ENCODE results near the gene FOXO6. TPM values are rescaled to one million over a fixed set of nuclear protein-coding genes. Genes with fewer than 3 reads are reported as not detected.

Gene FOXO6
- total and polyA plus RNA-seq, 10 of the 15 experiments (the other 5 are each of a cell fraction or from before 2014, with no cell fraction given) = 0.37 TPM; not detected in 9

GRCh38 chr1:41408691-41409090 is 47.5 kb downstream of the FOXO6 start:
- peaks cover 1 to 5% of the 10 kb centered on the region in 2 experiments; a peak in 3 of 4 replicates for H3K27me3 ChIP-seq (replicated peaks in 1 of 2; ENCODE audit: control insufficient read depth in 2 of 2, insufficient read depth in 2 of 2, low read length in 1 of 2)
- no peak overlapping the region for H2AFZ ChIP-seq (ENCODE audit: control insufficient read depth, low read depth, low read length)
- TF ChIP-seq NFYB (IDR thresholded peaks at IDR 0.05; ENCODE audit: insufficient read depth, low read depth, low read length) (no peak), CREB1 (IDR thresholded peaks at IDR 0.05; ENCODE audit: low read depth) (no peak), TCF12 (IDR thresholded peaks at IDR 0.05; ENCODE audit: low read depth, low read length) (no peak), IKZF2 (IDR thresholded peaks at IDR 0.05) (peak in 1 of 2 experiments; percentile 25; a peak in 1 of 4 replicates)
- H3K4me1 ChIP-seq (ENCODE audit: control insufficient read depth, insufficient read depth, low read length) = no peaks in the 10 kb centered on the region
- intact Hi-C loops (cut with micrococcal nuclease; ENCODE audit: unreplicated experiment) (no loop called here), in situ Hi-C loops (cut with MboI) (no loop called here)
- H3K79me2 ChIP-seq (ENCODE audit: control insufficient read depth, insufficient read depth, low read length) = no peaks in the 10 kb centered on the region
- POLR2A ChIA-PET = no interaction called here
- no peak overlapping the region for H3K27ac ChIP-seq (ENCODE audit: control insufficient read depth, insufficient read depth)
- ATAC-seq (no peak), DNase-seq (ENCODE audit: low read depth, low spot score) (no peak), FAIRE-seq (no peak)
- H3K9ac ChIP-seq (ENCODE audit: control insufficient read depth, insufficient read depth, low read length) = no peak overlapping the region
- no TSS peak for BruUV-seq (replicated peaks)
- RAD21 ChIA-PET (ENCODE audit: unreplicated experiment) = no interaction called here
- WGBS (ENCODE audit: insufficient coverage, insufficient replicate concordance, low lambda C conversion rate, missing lambda C conversion rate) = 13% methylated on average over 6 of the region's 6 CpGs
- H4K20me1 ChIP-seq (ENCODE audit: control insufficient read depth, insufficient read depth) = no peaks in the 10 kb centered on the region
- SMC1A ChIA-PET (ENCODE audit: uncharacterized antibody, unreplicated experiment) = interaction anchor here (1.0 kb wide), 1 partner anchor 86 kb away, joined by 3 read pairs; no protein-coding TSS in a partner anchor
- CTCF ChIA-PET = no interaction called here
- H3K4me3 ChIP-seq = no peak overlapping the region
- no peaks in the 10 kb centered on the region for H3K36me3 ChIP-seq (ENCODE audit: control insufficient read depth in 2 of 2, insufficient read depth in 2 of 2, low read length in 1 of 2)
- H3K4me2 ChIP-seq (ENCODE audit: control insufficient read depth, insufficient read depth) = no peak overlapping the region
- H3K9me3 ChIP-seq (replicated peaks; ENCODE audit: control insufficient read depth, insufficient read depth, low read length) = peaks cover 3% of the 10 kb centered on the region; the same call in 2 of the 3 replicates

- no peak overlapping the region for H2AFZ ChIP-seq (ENCODE audit: control insufficient read depth, low read depth, low read length)
- 40% methylated on average over 7 of the region's 7 CpGs for WGBS (ENCODE audit: insufficient coverage, insufficient replicate concordance, low lambda C conversion rate, missing lambda C conversion rate)
- DNase-seq (ENCODE audit: low read depth, low spot score) (no peak), ATAC-seq (no peak), FAIRE-seq (no peak)
- peaks cover 3% of the 10 kb centered on the region; the same call in 2 of the 3 replicates for H3K9me3 ChIP-seq (replicated peaks; ENCODE audit: control insufficient read depth, insufficient read depth, low read length)
- ChIA-PET POLR2A (interaction anchor here (0.5 to 1.0 kb wide), 2 partner anchors 91 to 100 kb away, joined by 5 to 6 read pairs; no protein-coding TSS in a partner anchor), CTCF (interaction anchor here (1.1 kb wide), 2 partner anchors 126 to 127 kb away, joined by 4 read pairs; no protein-coding TSS in a partner anchor), RAD21 (ENCODE audit: unreplicated experiment) (interaction anchor here (1.4 kb wide), 1 partner anchor 87 kb away, joined by 6 read pairs; no protein-coding TSS in a partner anchor), SMC1A (ENCODE audit: uncharacterized antibody, unreplicated experiment) (interaction anchor here (1.0 to 1.3 kb wide), 2 partner anchors 87 to 99 kb away, joined by 3 read pairs; no protein-coding TSS in a partner anchor)
- no peaks in the 10 kb centered on the region for H3K79me2 ChIP-seq (ENCODE audit: control insufficient read depth, insufficient read depth, low read length)
- H3K36me3 ChIP-seq (ENCODE audit: control insufficient read depth in 2 of 2, insufficient read depth in 2 of 2, low read length in 1 of 2) = no peaks in the 10 kb centered on the region
- no peak overlapping the region for H3K27ac ChIP-seq (ENCODE audit: control insufficient read depth, insufficient read depth)
- no peak overlapping the region for H3K4me2 ChIP-seq (ENCODE audit: control insufficient read depth, insufficient read depth)
- intact Hi-C loops (cut with micrococcal nuclease; ENCODE audit: unreplicated experiment) (no loop called here), in situ Hi-C loops (cut with MboI) (loop anchor here (5.0 kb wide), 1 partner anchor 83 kb away; no protein-coding TSS in a partner anchor)
- BruUV-seq (replicated peaks) = no TSS peak
- no peaks in the 10 kb centered on the region for H3K4me1 ChIP-seq (ENCODE audit: control insufficient read depth, insufficient read depth, low read length)
- no peaks in the 10 kb centered on the region for H4K20me1 ChIP-seq (ENCODE audit: control insufficient read depth, insufficient read depth)
- H3K9ac ChIP-seq (ENCODE audit: control insufficient read depth, insufficient read depth, low read length) = no peak overlapping the region
- H3K4me3 ChIP-seq = no peak overlapping the region
- H3K27me3 ChIP-seq (replicated peaks in 1 of 2; ENCODE audit: control insufficient read depth in 2 of 2, insufficient read depth in 2 of 2, low read length in 1 of 2) = peaks cover 1 to 5% of the 10 kb centered on the region in 2 experiments; a peak in 3 of 4 replicates
- TF ChIP-seq CBFB (IDR thresholded peaks at IDR 0.05; ENCODE audit: low read depth) (no peak), RBBP5 (conservative IDR thresholded peaks at IDR 0.05) (no peak), POU2F2 (IDR thresholded peaks at IDR 0.05; ENCODE audit: borderline replicate concordance, low read depth, low read length) (no peak), NFXL1 (IDR thresholded peaks at IDR 0.05; ENCODE audit: borderline replicate concordance) (no peak), JUNB (IDR thresholded peaks at IDR 0.05) (no peak), SREBF1 (IDR thresholded peaks at IDR 0.05; ENCODE audit: low read length) (no peak), ZNF384 (IDR thresholded peaks at IDR 0.05; ENCODE audit: borderline replicate concordance, low read depth, low read length) (no peak), LARP7 (IDR thresholded peaks at IDR 0.05) (no peak), POLR2AphosphoS5 (IDR thresholded peaks at IDR 0.05; ENCODE audit: low read length) (no peak), ZNF207 (IDR thresholded peaks at IDR 0.05; ENCODE audit: borderline replicate concordance) (no peak), ATF2 (IDR thresholded peaks at IDR 0.05; ENCODE audit: low read length) (no peak)
- TF ChIP-seq, protein P1, sequence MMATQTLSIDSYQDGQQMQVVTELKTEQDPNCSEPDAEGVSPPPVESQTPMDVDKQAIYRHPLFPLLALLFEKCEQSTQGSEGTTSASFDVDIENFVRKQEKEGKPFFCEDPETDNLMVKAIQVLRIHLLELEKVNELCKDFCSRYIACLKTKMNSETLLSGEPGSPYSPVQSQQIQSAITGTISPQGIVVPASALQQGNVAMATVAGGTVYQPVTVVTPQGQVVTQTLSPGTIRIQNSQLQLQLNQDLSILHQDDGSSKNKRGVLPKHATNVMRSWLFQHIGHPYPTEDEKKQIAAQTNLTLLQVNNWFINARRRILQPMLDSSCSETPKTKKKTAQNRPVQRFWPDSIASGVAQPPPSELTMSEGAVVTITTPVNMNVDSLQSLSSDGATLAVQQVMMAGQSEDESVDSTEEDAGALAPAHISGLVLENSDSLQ (IDR thresholded peaks at IDR 0.05) = no peak
Observed at GRCh38 chr1:41409825-41410224, 48.6 kb downstream of the FOXO6 start.
